RWPE2 (cell line): Measurements from ENCODE around the gene PIP5K1A.

Source experiments
- ATAC-seq: fragments of 200-7000 bp; cut with Tn5 transposase; 3 replicates; pipeline ENCODE4 v1.9.1; 2021; ENCODE audit warnings: low read depth
- DNase-seq: peaks from one replicate; pipeline ENCODE4 v3.0.0-alpha.2; 2020; ENCODE audit warnings: low spot score
- H3K27ac ChIP-seq: fragments of 450-650 bp; 2 replicates; pipeline ENCODE4 v1.5.1; 2017; ENCODE audit warnings: mild to moderate bottlenecking; ENCODE audit not compliant: poor library complexity, severe bottlenecking
- H3K27me3 ChIP-seq: fragments of 250-450 bp; sonication (Bioruptor Pico); 2 replicates; pipeline ENCODE4 v1.5.1; 2021; ENCODE audit warnings: mild to moderate bottlenecking, moderate library complexity; ENCODE audit not compliant: insufficient read depth, poor library complexity, severe bottlenecking
- H3K36me3 ChIP-seq: fragments of 250-450 bp; sonication (Bioruptor Pico); 2 replicates; pipeline ENCODE4 v1.5.1; 2020; ENCODE audit warnings: low read depth, mild to moderate bottlenecking, moderate library complexity
- H3K4me1 ChIP-seq: fragments of 250-450 bp; sonication (Bioruptor Pico); 2 replicates; pipeline ENCODE4 v1.5.1; 2021; ENCODE audit warnings: mild to moderate bottlenecking, moderate library complexity; ENCODE audit not compliant: insufficient read depth, poor library complexity, severe bottlenecking
- H3K4me3 ChIP-seq: fragments of 250-450 bp; sonication (Bioruptor Pico); 2 replicates; pipeline ENCODE4 v1.5.1; 2021; ENCODE audit warnings: mild to moderate bottlenecking, moderate library complexity; ENCODE audit not compliant: severe bottlenecking
- H3K9me3 ChIP-seq: fragments of 250-450 bp; sonication (Bioruptor Pico); 2 replicates; pipeline ENCODE4 v1.5.1; 2021; ENCODE audit warnings: mild to moderate bottlenecking, moderate library complexity; ENCODE audit not compliant: severe bottlenecking
- TF ChIP-seq, protein P1 (sequence below): fragments of 450-650 bp; IDR thresholded peaks from one replicate; pipeline ENCODE4 v1.5.1; 2017; ENCODE audit warnings: mild to moderate bottlenecking, moderate library complexity; ENCODE audit not compliant: poor library complexity, severe bottlenecking

PIP5K1A gene

DNA sequence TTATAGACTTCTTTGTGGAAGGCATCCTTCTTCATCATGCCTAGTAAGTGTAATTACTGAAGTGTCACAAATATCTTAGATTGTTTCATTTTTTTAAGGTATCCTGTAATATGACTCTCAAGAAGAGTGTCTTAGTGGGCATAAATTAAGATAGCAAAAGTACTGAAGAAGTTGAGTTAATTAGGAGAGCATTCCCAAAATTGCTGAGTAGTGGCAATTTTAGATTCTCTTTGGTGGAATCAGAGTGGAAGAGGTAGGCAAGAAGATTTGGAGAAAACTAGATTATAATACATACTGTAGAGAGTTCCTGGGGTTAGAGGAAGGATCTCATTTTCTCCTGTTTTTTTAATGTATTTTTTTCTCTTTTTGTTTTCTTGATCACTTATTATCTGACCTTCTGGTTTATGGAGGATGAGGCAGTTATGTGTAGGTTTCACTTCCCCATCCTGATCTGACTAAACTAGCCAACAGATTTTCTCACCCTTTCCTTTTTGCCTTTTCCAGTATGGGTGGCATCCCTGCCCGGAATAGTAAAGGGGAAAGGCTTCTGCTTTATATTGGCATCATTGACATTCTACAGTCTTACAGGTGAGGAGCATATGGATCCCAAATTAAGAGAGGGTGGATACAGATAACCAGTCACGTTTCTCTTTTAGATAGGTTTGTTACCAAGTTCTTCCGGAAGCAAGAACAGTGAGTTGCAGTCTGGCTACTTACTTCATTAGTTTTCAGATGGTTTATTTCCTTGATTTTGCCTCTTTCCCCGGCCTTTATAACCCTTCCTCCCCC is 39.5 kb downstream of the PIP5K1A start:
- peak; percentile 12; the same call in 1 of the 3 replicates for ATAC-seq
- H3K36me3 ChIP-seq: peaks cover 100% of the 10 kb centered on the region

DNA sequence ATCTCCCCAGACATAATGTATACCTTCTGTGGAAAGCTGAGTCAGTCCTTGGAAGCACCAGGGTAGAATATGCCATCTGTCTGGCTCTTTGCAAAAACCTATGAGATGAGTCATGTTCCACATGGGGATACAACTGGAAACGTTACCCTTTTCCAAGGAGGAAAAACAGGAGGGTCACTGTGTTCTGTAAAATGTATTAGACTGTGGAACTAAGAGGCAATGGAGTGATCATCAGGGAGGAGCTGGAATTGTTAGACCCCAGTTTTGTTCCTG is 40.1 kb downstream of the PIP5K1A start:
- Histone ChIP-seq H3K4me3 (no peak overlapping the region), H3K27ac (no peak overlapping the region), H3K4me1 (no peaks in the 10 kb centered on the region), H3K9me3 (no peaks in the 10 kb centered on the region), H3K36me3 (peaks cover 100% of the 10 kb centered on the region), H3K27me3 (no peaks in the 10 kb centered on the region)
- DNase-seq (no peak), ATAC-seq (peak; percentile 75; the same call in 2 of the 3 replicates)
- TF ChIP-seq, protein P1, sequence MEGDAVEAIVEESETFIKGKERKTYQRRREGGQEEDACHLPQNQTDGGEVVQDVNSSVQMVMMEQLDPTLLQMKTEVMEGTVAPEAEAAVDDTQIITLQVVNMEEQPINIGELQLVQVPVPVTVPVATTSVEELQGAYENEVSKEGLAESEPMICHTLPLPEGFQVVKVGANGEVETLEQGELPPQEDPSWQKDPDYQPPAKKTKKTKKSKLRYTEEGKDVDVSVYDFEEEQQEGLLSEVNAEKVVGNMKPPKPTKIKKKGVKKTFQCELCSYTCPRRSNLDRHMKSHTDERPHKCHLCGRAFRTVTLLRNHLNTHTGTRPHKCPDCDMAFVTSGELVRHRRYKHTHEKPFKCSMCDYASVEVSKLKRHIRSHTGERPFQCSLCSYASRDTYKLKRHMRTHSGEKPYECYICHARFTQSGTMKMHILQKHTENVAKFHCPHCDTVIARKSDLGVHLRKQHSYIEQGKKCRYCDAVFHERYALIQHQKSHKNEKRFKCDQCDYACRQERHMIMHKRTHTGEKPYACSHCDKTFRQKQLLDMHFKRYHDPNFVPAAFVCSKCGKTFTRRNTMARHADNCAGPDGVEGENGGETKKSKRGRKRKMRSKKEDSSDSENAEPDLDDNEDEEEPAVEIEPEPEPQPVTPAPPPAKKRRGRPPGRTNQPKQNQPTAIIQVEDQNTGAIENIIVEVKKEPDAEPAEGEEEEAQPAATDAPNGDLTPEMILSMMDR: no peak

More for the DNA sequence above, 39.5 kb downstream of the PIP5K1A start:
- TF ChIP-seq, protein P1: no peak
- Histone ChIP-seq H3K27ac (no peak overlapping the region), H3K4me1 (no peaks in the 10 kb centered on the region), H3K9me3 (no peaks in the 10 kb centered on the region), H3K27me3 (no peaks in the 10 kb centered on the region), H3K4me3 (no peak overlapping the region)
- no peak for DNase-seq

DNA sequence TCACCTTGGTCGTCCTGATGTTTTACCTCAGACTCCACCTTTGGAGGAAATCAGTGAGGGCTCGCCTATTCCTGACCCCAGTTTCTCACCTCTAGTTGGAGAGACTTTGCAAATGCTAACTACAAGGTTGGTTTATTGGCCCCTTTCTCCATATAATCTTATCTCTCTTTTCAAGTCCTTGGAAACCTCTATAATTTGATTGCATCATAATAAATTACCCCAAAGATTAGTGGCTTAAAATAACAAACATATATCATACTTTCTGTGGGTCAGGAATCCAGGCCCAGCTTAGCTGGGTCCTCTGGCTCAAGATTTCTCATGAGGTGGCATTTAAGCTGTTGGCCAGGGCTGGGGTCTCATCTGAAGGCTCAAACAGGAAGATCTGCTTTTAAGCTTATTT is 44.1 kb downstream of the PIP5K1A start:
- no peaks in the 10 kb centered on the region for H3K9me3 ChIP-seq
- no peaks in the 10 kb centered on the region for H3K4me1 ChIP-seq
- TF ChIP-seq, protein P1: no peak
- peaks cover 100% of the 10 kb centered on the region for H3K36me3 ChIP-seq
- no peak overlapping the region for H3K4me3 ChIP-seq
- H3K27me3 ChIP-seq: no peaks in the 10 kb centered on the region
- ATAC-seq (no peak), DNase-seq (no peak)
- no peak overlapping the region for H3K27ac ChIP-seq

DNA sequence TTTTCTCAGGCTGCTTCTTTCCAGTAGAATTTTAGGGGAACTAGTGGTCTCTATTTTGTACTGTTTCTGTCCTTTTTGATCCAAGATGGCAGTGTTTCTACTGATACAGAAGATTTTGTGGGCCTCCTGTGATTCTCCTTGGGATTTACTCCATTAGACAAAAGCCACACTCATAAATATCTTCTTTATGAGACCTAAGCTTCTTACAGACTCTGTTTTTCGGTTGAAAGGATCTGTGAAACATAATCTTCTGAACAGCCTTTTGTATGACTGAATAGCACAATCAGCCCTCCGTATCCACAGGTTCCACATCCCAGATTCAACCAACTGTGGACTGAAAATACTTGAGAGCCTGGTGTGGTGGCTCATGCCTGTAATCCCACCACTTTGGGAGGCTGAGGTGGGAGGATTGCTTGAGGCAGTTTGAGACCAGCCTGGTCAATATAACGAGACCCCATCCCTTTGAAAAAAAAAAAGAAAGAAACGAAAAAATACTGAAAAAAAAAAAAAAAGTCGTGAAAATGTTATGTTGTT is 45.4 kb downstream of the PIP5K1A start:
- no peaks in the 10 kb centered on the region for H3K27me3 ChIP-seq
- DNase-seq: no peak
- TF ChIP-seq, protein P1: no peak
- no peak for ATAC-seq
- H3K4me1 ChIP-seq: no peaks in the 10 kb centered on the region
- peaks cover 100% of the 10 kb centered on the region for H3K36me3 ChIP-seq
- no peaks in the 10 kb centered on the region for H3K9me3 ChIP-seq
- no peak overlapping the region for H3K4me3 ChIP-seq
- no peak overlapping the region for H3K27ac ChIP-seq

DNA sequence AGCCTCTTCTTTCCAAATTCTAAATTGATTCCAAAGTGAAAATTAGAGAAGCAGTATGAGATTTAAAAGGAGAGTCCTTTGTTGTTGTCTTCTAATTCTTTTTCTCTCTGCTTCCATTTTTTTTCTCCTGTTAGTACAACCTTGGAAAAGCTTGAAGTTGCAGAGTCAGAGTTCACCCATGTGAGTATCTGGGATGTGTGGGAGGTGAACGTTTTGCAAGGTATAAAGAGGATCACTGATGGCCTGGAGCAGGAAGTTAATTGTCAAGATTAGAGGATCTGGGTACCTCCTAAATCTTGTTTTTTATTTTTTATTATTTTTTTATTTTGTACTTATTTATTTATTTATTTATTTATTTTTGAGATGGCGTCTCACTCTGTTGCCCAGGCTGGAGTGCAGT is 48.4 kb downstream of the PIP5K1A start:
- DNase-seq (no peak), ATAC-seq (no peak)
- TF ChIP-seq, protein P1: no peak
- H3K36me3 ChIP-seq: peaks cover 80% of the 10 kb centered on the region
- no peaks in the 10 kb centered on the region for H3K9me3 ChIP-seq
- H3K27ac ChIP-seq: no peak overlapping the region
- H3K4me1 ChIP-seq: no peaks in the 10 kb centered on the region
- H3K4me3 ChIP-seq: no peak overlapping the region
- no peaks in the 10 kb centered on the region for H3K27me3 ChIP-seq
